Activated CD4-positive, alpha-beta T cell treated with anti-CD3 and anti-CD28 coated beads, Interleukin-2, Interleukin-4, amounts not matched to agents 100 ng/mL and 50 ng/mL, durations not matched to agents 16 hours and 8 hours (primary cell): ENCODE results near the gene ARAP3.

Source experiments
- DNase-seq: peaks from one replicate; pipeline ENCODE4 v3.0.0-alpha.2; 2020; ENCODE audit warnings: low spot score

Gene ARAP3

GRCh38 chr5:141668601-141669265 lies 13.3 kb downstream of the ARAP3 start:
- DNase-seq = no peak

GRCh38 chr5:141665995-141666940 lies 15.8 kb downstream of the ARAP3 start:
- DNase-seq = no peak

- peak; percentile 73 for DNase-seq
Measured at GRCh38 chr5:141664733-141665461, 17.1 kb downstream of the ARAP3 start.

GRCh38 chr5:141663506-141663905 lies 18.5 kb downstream of the ARAP3 start:
- DNase-seq = no peak

- DNase-seq = no peak
Measured at GRCh38 chr5:141662028-141662427, 20.0 kb downstream of the ARAP3 start.

GRCh38 chr5:141657937-141658545 lies 24.0 kb downstream of the ARAP3 start:
- DNase-seq = no peak

- DNase-seq = no peak
Measured at GRCh38 chr5:141657404-141657803, 24.6 kb downstream of the ARAP3 start.

DNA sequence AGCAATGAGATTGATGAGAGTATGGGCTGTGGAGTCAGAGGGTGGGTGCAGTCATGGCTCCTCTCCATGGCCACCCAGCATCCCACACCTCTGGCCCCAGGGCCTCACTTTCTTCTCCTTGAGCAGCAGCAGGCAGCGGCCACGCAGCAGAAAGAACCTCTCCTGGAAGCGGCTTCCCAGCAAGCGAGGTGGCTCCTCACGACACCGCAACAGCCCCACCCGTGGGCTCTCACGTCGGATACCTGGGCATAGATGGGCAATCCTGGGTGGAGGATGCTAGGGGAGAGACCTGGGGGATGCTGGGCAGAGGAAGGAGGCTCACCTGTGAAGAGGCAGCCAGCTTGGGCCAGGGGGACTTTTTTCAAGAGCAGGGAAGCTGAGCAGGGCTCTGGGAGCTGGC lies 25.6 kb downstream of the ARAP3 start:
- DNase-seq = no peak

GRCh38 chr5:141655020-141655419 lies 27.0 kb downstream of the ARAP3 start:
- no peak for DNase-seq

DNA sequence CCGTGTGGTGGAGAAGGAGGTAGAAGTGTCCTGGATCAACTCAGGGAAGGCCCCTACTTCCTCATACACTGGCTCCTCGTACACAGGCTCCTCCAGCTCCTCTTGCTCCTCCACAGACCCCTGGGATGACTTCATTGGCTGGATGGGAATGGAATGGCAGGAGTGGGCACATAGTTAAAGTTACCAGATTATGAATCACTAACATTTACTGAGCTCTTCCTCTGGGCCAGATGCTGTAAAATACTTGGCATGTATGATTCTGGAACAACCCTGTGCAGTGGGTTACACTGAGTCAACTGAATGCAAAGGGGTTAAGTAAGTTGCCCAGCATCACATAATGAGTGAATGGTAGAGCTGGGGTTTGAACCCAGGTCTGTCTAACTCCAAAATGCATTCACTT lies 27.7 kb downstream of the ARAP3 start:
- DNase-seq = no peak

- no peak for DNase-seq
Measured at GRCh38 chr5:141651728-141652105, 30.3 kb downstream of the ARAP3 start.

DNA sequence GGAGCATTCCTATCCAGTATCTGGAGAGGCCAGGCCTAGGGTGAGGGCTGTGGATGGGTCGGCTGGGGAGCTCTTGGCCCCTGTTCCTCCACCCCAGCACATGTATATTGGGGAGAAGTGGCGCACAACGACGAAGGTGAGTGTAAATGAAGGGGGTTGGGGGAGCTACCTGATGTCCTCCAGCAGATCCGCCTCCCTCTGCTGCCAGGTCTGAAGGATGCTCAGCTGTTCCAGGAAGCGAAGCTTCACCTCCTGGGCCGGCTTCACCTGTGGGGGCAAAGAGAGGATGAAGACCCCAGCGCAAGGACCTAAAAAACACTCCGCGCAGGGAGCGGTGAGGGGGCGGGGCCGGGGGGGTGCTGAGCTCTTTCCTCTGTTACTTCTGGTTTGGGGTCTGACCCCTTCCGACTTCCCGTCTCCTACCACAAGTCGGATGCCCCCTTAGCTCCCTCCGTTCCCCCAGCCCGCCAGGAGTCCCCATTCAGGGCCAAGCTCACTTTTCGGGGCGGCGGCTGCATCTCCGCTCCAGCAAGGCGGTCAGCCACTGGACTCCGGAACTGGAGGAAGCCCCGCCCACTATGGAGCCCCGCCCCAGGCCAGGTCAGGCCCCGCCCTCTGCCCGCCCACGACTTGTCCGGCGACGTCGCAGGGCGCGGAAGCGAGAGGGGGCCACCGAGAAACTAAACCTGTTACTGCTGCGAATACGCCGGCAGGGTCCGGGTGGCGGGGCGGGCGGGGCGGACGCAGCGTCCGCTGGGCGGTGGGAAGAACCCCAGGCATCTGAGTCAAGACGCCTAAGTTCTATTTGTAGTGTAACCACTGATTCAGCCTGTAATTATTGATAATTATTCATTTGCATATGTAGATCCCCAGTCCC lies 30.9 kb downstream of the ARAP3 start, which contains the start of gene FCHSD1:
Gene FCHSD1 (minus strand): TSS at position 568 of the 877 bp plus-strand sequence. CDS start 50 bp downstream, at position 518.
- peak; percentile 90 for DNase-seq

DNA sequence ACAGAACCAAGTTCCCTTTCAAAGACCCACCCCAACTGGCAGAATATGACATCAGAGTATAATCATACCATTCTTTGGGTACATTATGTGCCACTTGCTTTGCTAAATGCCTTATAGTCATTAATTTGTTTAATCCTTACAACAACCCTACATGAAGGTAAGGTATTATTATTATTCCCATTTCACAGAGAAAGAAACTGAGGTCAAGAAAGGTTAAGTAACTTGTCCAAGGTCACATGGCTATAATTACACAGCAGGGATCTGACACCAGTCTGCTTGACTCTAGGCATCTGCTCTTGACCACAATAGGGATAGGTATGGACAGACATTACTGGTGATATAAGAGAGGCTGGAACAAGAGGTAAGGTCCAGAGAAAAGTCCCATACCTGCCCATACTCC lies 32.1 kb downstream of the ARAP3 start:
- DNase-seq = no peak

DNA sequence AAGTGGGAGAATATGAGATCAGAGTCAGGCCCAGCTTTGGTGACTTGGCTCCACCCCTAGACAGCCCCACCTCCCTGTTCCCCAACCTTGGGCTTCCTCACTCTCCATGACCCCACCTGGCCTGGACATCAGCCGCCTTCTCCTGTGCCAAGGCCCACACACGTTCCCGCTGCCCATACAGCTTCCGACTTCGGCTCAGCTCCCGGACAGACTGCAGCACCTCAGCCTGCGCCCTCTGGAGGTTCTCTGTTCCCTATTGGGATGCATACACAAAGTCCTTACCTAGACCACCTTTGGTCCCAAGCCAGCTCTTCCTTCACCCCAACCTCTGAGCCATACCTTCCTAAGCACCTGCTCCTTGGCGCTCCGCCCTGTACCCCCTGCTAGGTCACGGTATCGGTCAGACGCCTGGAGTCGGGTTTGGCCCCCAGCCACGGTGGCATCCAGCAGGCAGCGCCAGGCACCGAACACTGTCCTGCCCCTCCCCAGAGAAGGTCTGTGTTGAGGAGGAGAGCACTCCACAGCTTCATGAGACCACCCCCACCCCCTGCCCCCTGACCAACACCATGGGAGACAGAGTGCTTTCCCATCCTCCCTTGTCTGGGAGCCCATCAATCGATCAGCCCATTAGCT lies 32.9 kb downstream of the ARAP3 start:
- DNase-seq = no peak

GRCh38 chr5:141647851-141648250 lies 34.2 kb downstream of the ARAP3 start:
- no peak for DNase-seq

DNA sequence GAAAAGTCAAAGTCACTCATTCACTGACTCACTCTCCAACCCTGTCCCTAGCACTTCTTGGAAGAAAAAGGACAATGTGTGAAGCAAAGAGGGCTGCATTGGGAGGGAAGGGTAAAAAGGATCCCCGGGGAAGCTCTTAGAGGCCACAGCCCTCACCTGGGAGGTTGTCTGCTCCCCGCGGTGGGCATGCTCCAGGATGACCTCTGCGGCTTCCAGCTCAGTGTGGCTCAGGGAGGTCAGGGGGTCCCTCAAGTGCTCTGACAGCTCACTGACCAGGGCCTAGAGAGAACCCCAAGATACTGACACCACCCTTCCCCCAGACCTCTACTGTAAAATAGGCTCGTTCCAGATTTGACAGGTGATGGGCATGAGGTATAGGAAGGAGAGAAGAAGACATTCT lies 34.8 kb downstream of the ARAP3 start:
- no peak for DNase-seq

- no peak for DNase-seq
Measured at GRCh38 chr5:141646026-141646425, 36.0 kb downstream of the ARAP3 start.

DNA sequence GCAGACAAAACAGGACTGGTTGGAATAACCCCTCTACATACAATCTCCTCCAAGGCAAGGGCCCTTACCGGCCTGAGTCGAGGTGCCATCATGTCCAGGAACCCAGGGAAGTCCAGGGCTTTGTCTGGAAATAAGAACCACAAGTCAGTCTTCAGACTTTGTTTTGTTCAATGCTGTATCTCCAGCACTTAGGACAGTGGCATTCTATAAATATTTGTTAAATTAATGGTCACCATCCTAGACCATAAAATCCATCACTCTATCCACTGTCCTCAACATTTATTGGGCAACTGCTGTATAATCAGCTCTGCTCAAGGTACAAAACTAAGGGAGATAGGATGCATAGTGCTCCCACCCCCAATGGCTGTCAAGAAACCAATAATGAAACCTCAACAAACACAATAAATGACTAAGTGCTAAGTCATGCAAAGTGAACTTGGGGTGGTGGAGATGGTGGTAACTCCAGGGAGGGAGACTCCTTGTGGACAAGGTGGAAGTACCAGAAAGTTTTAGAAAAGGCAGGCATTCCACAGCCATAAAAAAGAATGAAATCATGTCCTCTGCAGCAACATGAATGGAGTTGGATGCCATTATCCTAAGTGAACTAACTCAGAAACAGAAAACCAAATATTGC lies 40.3 kb downstream of the ARAP3 start:
- peak; percentile 75 for DNase-seq

DNA sequence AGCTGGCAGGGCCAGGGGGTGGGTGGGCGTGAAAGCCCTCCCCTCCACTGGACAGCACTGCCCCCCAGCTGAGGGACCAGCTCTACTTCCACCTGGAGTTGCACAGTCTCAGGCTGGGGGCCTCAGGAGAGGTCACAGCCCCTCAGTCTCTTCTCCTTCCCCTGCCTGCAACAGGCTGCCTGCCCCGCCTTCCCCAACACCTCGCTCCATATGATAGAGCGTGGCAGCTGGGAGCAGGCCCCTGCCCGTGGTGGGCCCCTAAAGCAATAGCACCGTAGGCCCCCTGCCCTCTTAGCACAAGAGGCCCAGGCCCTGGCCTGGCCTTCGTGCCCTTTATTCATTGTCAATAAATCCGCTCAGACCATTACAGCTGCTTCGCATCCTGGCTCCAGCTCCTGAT lies 41.3 kb downstream of the ARAP3 start:
- no peak for DNase-seq

DNA sequence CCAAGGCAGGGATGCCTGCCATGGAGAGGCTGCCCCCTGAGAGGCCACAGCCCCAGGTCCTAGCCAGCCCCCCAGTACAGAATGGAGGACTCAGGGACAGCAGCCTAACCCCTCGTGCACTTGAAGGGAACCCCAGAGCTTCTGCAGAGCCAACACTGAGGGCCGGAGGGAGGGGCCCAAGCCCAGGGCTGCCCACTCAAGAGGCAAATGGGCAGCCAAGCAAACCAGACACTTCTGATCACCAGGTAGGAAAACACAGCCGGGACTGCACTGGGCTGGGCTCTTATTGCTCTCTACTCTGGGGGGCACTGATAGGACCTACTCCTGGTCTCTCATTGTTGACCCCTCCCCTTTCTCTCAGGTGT lies 42.0 kb downstream of the ARAP3 start:
- no peak for DNase-seq
